ENCODE results near the gene PHPT1. TPM values are rescaled to one million over a fixed set of nuclear protein-coding genes. Genes with fewer than 3 reads are reported as not detected.
"Not testable (repeated sequence)": the region's sequence is repeated elsewhere in the genome, so short reads cannot be mapped to it uniquely, and the experiment has no call there.

The PHPT1 gene
- total and polyA plus RNA-seq, 4 donors, result 75.0 to 195 (median 117) TPM

GRCh38 chr9:136831002-136831719 is 18.0 kb upstream of the PHPT1 start:
- H3K9ac ChIP-seq (ENCODE audit: insufficient read depth in 1 of 2, low read length in 2 of 2), result no peak overlapping the region
- no peak overlapping the region for H3K4me3 ChIP-seq
- no peak for TF ChIP-seq CTCF (IDR thresholded peaks at IDR 0.05; ENCODE audit: control extremely low read depth, extremely low read depth)
- H3K27ac ChIP-seq (ENCODE audit: low read depth in 1 of 2, low read length in 1 of 2), result no peak overlapping the region
- peaks cover 0 to 76% (median 12%) of the 10 kb centered on the region in 4 donors for H3K36me3 ChIP-seq (ENCODE audit: control insufficient read depth in 4 of 4, insufficient read depth in 4 of 4, low read length in 4 of 4)
- H3K27me3 ChIP-seq (ENCODE audit: control insufficient read depth in 3 of 3, insufficient read depth in 3 of 3, low read length in 2 of 3), result no peaks in the 10 kb centered on the region
- no peak for ATAC-seq (ENCODE audit: insufficient read depth, low FRiP score)
- no peak for DNase-seq
- 77 to 90% methylated on average over 30 of the region's 30 CpGs for WGBS, 2 donors
- no peaks in the 10 kb centered on the region for H3K9me3 ChIP-seq (ENCODE audit: control insufficient read depth in 4 of 4, insufficient read depth in 3 of 4, low read length in 3 of 4)
- H3K4me1 ChIP-seq (ENCODE audit: control insufficient read depth in 5 of 5, insufficient read depth in 5 of 5, low read length in 5 of 5), result no peaks in the 10 kb centered on the region

- no peak for DNase-seq
- H3K4me1 ChIP-seq (ENCODE audit: control insufficient read depth in 5 of 5, insufficient read depth in 5 of 5, low read length in 5 of 5), result no peaks in the 10 kb centered on the region
- H3K27ac ChIP-seq (ENCODE audit: low read depth in 1 of 2, low read length in 1 of 2), result no peak overlapping the region
- no peaks in the 10 kb centered on the region for H3K27me3 ChIP-seq (ENCODE audit: control insufficient read depth in 3 of 3, insufficient read depth in 3 of 3, low read length in 2 of 3)
- no peak overlapping the region for H3K9ac ChIP-seq (ENCODE audit: insufficient read depth in 1 of 2, low read length in 2 of 2)
- no peak overlapping the region for H3K4me3 ChIP-seq
- H3K36me3 ChIP-seq (ENCODE audit: control insufficient read depth in 4 of 4, insufficient read depth in 4 of 4, low read length in 4 of 4), result peaks cover 0 to 72% (median 12%) of the 10 kb centered on the region in 4 donors
- no peak for ATAC-seq (ENCODE audit: insufficient read depth, low FRiP score)
- TF ChIP-seq CTCF (IDR thresholded peaks at IDR 0.05; ENCODE audit: control extremely low read depth, extremely low read depth), result no peak
- WGBS, 2 donors, result 94 to 97% methylated on average over 23 of the region's 23 CpGs
- H3K9me3 ChIP-seq (ENCODE audit: control insufficient read depth in 4 of 4, insufficient read depth in 3 of 4, low read length in 3 of 4), result no peaks in the 10 kb centered on the region
These were observed 17.5 kb upstream of the PHPT1 start for GRCh38 chr9:136831720-136832104.

- Histone ChIP-seq H3K4me1 (ENCODE audit: control insufficient read depth in 5 of 5, insufficient read depth in 5 of 5, low read length in 5 of 5) (no peaks in the 10 kb centered on the region), H3K9me3 (ENCODE audit: control insufficient read depth in 4 of 4, insufficient read depth in 3 of 4, low read length in 3 of 4) (no peaks in the 10 kb centered on the region), H3K9ac (ENCODE audit: insufficient read depth in 1 of 2, low read length in 2 of 2) (no peak overlapping the region), H3K27me3 (ENCODE audit: control insufficient read depth in 3 of 3, insufficient read depth in 3 of 3, low read length in 2 of 3) (no peaks in the 10 kb centered on the region), H3K27ac (ENCODE audit: low read depth in 1 of 2, low read length in 1 of 2) (no peak overlapping the region), H3K36me3 (ENCODE audit: control insufficient read depth in 4 of 4, insufficient read depth in 4 of 4, low read length in 4 of 4) (peaks cover 0 to 64% (median 12%) of the 10 kb centered on the region in 4 donors), H3K4me3 (no peak overlapping the region)
- 88 to 92% methylated on average over 9 of the region's 9 CpGs for WGBS, 2 donors
- no peak for DNase-seq
- TF ChIP-seq CTCF (IDR thresholded peaks at IDR 0.05; ENCODE audit: control extremely low read depth, extremely low read depth), result no peak
- no peak for ATAC-seq (ENCODE audit: insufficient read depth, low FRiP score)
These were observed 16.6 kb upstream of the PHPT1 start for GRCh38 chr9:136832581-136832980.

GRCh38 chr9:136833381-136834048 is 15.7 kb upstream of the PHPT1 start:
- WGBS, 2 donors, result 91 to 92% methylated on average over 15 to 16 of the region's 16 CpGs
- H3K36me3 ChIP-seq (ENCODE audit: control insufficient read depth in 4 of 4, insufficient read depth in 4 of 4, low read length in 4 of 4), result peaks cover 0 to 64% (median 11%) of the 10 kb centered on the region in 4 donors
- DNase-seq; H3K27me3 ChIP-seq (ENCODE audit: control insufficient read depth in 3 of 3, insufficient read depth in 3 of 3, low read length in 2 of 3); H3K9ac ChIP-seq (ENCODE audit: insufficient read depth in 1 of 2, low read length in 2 of 2); H3K9me3 ChIP-seq (ENCODE audit: control insufficient read depth in 4 of 4, insufficient read depth in 3 of 4, low read length in 3 of 4); H3K4me1 ChIP-seq (ENCODE audit: control insufficient read depth in 5 of 5, insufficient read depth in 5 of 5, low read length in 5 of 5); H3K27ac ChIP-seq (ENCODE audit: low read depth in 1 of 2, low read length in 1 of 2); H3K4me3 ChIP-seq; ATAC-seq (ENCODE audit: insufficient read depth, low FRiP score): not testable (repeated sequence)
